Parathyroid adenoma (tissue), 2 donors: ENCODE results near the gene LGI4.

Experiments used
- H2AFZ ChIP-seq: fragments of 300-600 bp; sonication (generic); one replicate; pipeline ENCODE4 v1.7.0; 2017; ENCODE audit warnings: antibody characterized with exemption, mild to moderate bottlenecking
- H3K27ac ChIP-seq: fragments of 300-600 bp; sonication (generic); one replicate; pipeline ENCODE4 v1.7.0; 2017
- H3K27me3 ChIP-seq: fragments of 300-600 bp; sonication (generic); one replicate; pipeline ENCODE4 v1.7.0; 2017; ENCODE audit warnings: low read length; ENCODE audit not compliant: control insufficient read depth, insufficient read depth
- H3K36me3 ChIP-seq: fragments of 300-600 bp; sonication (generic); one replicate; pipeline ENCODE4 v1.7.0; 2017; ENCODE audit warnings: low read length; ENCODE audit not compliant: control insufficient read depth, insufficient read depth
- H3K4me1 ChIP-seq: fragments of 300-600 bp; sonication (generic); one replicate; pipeline ENCODE4 v1.7.0; 2017; ENCODE audit warnings: control low read depth
- H3K4me2 ChIP-seq: fragments of 300-600 bp; sonication (generic); one replicate; pipeline ENCODE4 v1.7.0; 2017; ENCODE audit warnings: low read length
- H3K4me3 ChIP-seq: fragments of 300-600 bp; sonication (generic); one replicate; pipeline ENCODE4 v1.7.0; 2017; ENCODE audit warnings: low read depth, low read length
- H3K79me2 ChIP-seq: fragments of 300-600 bp; sonication (generic); one replicate; pipeline ENCODE4 v1.7.0; 2017; ENCODE audit warnings: control low read depth
- H3K9ac ChIP-seq: fragments of 300-600 bp; sonication (generic); one replicate; pipeline ENCODE4 v1.7.0; 2017; ENCODE audit warnings: mild to moderate bottlenecking
- H3K9me3 ChIP-seq: fragments of 300-600 bp; sonication (generic); one replicate; pipeline ENCODE4 v1.7.0; 2017; ENCODE audit warnings: low read length; ENCODE audit not compliant: control insufficient read depth
- TF ChIP-seq, protein P1 (sequence below): fragments of 300-600 bp; sonication (generic); IDR thresholded peaks from one replicate; pipeline ENCODE4 v1.7.0; 2017; ENCODE audit warnings: antibody characterized with exemption, mild to moderate bottlenecking
- donor health status: primary hyperparathyroidism.

LGI4 gene

GRCh38 chr19:35093941-35094647 is 40.8 kb downstream of the LGI4 start:
- H3K79me2 ChIP-seq = no peaks in the 10 kb centered on the region
- no peaks in the 10 kb centered on the region for H3K9me3 ChIP-seq
- no peaks in the 10 kb centered on the region for H3K4me1 ChIP-seq
- H2AFZ ChIP-seq = no peak overlapping the region
- H3K4me2 ChIP-seq = no peak overlapping the region
- no peak overlapping the region for H3K27ac ChIP-seq
- no peaks in the 10 kb centered on the region for H3K27me3 ChIP-seq
- no peak overlapping the region for H3K4me3 ChIP-seq
- TF ChIP-seq, protein P1, sequence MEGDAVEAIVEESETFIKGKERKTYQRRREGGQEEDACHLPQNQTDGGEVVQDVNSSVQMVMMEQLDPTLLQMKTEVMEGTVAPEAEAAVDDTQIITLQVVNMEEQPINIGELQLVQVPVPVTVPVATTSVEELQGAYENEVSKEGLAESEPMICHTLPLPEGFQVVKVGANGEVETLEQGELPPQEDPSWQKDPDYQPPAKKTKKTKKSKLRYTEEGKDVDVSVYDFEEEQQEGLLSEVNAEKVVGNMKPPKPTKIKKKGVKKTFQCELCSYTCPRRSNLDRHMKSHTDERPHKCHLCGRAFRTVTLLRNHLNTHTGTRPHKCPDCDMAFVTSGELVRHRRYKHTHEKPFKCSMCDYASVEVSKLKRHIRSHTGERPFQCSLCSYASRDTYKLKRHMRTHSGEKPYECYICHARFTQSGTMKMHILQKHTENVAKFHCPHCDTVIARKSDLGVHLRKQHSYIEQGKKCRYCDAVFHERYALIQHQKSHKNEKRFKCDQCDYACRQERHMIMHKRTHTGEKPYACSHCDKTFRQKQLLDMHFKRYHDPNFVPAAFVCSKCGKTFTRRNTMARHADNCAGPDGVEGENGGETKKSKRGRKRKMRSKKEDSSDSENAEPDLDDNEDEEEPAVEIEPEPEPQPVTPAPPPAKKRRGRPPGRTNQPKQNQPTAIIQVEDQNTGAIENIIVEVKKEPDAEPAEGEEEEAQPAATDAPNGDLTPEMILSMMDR = no peak
- no peak overlapping the region for H3K9ac ChIP-seq
- no peaks in the 10 kb centered on the region for H3K36me3 ChIP-seq

DNA sequence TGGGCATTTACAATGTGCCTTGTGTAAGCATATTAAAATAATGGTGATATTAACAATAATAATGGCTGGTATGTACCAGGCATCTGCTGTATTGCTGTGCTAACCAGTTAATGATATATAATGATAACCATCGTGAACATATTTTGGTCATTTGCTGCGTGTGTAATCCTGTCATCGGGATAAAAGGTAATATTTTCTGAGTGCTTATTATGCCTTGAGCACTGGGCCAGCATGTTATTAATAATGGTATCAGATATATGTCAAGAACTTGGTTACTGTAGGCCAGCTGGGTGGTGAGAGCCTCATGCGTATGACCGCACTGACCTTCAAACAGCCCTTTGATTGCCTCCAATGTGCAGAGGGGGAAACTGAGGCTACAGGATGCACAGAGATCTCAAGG is 41.4 kb downstream of the LGI4 start:
- TF ChIP-seq, protein P1 = no peak
- no peak overlapping the region for H3K27ac ChIP-seq
- no peaks in the 10 kb centered on the region for H3K27me3 ChIP-seq
- H3K36me3 ChIP-seq = no peaks in the 10 kb centered on the region
- H3K4me2 ChIP-seq = no peak overlapping the region
- H2AFZ ChIP-seq = no peak overlapping the region
- no peak overlapping the region for H3K9ac ChIP-seq
- H3K79me2 ChIP-seq = no peaks in the 10 kb centered on the region
- H3K4me1 ChIP-seq = no peaks in the 10 kb centered on the region
- H3K9me3 ChIP-seq = no peaks in the 10 kb centered on the region
- no peak overlapping the region for H3K4me3 ChIP-seq

DNA sequence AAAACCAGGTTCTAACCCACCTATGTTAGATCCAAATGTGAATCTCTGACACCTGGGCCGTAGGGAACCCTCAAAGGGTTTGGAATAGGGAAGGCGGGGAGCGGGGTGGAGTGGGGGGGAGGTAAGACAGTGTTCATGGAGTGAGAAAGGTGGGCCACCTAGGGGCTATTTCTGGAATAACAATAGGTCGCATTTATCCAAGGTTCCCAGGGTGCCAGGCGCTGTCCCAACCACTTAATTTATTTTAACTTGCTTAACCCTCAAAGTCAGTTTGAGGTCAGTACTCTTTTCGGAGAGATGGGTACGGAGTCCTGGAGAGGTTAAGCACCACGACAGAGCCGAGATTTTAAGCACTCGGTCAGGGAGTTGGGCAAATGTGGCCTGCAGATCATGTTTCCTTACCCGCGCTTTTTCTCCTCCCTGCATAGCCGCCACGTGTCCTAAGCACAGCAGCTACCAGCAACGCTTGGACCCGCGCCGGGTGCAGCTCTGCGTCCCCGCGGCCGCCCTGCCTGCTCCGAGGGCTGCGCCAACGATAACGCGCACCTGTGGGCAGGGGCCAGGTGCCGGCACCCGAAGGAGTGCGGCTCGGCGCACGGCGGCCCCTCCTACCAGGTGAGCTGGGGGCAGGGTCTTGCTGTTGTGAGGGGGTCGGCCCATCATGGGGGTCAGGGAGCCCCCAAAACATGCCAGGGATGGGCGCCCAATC is 44.2 kb downstream of the LGI4 start:
- Histone ChIP-seq H3K9me3 (no peaks in the 10 kb centered on the region), H3K27ac (no peak overlapping the region), H3K4me3 (no peak overlapping the region), H3K4me1 (no peaks in the 10 kb centered on the region), H3K36me3 (no peaks in the 10 kb centered on the region), H3K4me2 (peak overlapping the region; percentile 38), H3K9ac (no peak overlapping the region), H3K27me3 (no peaks in the 10 kb centered on the region), H3K79me2 (no peaks in the 10 kb centered on the region), H2AFZ (peak overlapping the region; percentile 61)
- TF ChIP-seq, protein P1 = peak; percentile 65

DNA sequence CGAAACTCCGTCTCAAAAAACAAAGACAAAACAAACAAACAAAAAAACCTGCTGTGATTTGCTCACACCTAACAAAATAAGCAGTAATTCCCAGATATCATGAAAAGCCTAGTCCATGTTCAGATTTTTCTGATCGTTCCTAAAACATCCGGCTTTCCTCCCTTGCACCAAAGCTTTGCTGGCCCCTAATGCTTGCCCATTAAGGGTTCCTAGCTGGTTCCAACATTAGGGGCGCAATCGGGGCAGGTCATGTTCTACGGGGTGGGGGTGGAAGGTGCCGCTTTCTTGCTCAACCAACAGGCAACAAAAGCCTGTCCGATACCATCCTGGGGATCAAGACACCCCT is 44.7 kb downstream of the LGI4 start:
- Histone ChIP-seq H3K9ac (no peak overlapping the region), H3K9me3 (no peaks in the 10 kb centered on the region), H3K4me1 (no peaks in the 10 kb centered on the region), H3K4me3 (no peak overlapping the region), H3K4me2 (no peak overlapping the region), H3K27me3 (no peaks in the 10 kb centered on the region), H3K27ac (no peak overlapping the region), H3K36me3 (no peaks in the 10 kb centered on the region), H2AFZ (peak overlapping the region; percentile 61), H3K79me2 (no peaks in the 10 kb centered on the region)
- TF ChIP-seq, protein P1 = no peak

DNA sequence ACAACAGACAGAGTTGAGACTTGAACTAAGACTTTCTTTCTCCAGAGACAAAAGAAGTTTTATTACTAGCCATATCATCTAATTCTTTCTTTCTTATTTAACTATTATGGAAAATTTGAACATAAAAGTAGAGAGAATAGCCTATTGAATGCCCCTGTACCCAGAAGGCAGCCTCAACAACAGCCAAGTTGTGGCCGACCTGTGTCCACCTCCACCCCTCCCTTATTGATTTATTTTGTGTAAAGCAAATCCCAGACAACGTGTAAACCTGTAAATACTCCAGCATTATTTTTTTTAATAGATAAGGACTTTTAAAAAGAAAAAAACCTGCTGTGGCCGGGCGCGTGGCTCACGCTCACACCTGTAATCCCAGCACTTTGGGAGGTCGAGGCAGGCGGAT is 45.3 kb downstream of the LGI4 start:
- Histone ChIP-seq H3K36me3 (no peaks in the 10 kb centered on the region), H3K4me1 (no peaks in the 10 kb centered on the region), H3K27ac (no peak overlapping the region), H3K4me2 (no peak overlapping the region), H2AFZ (no peak overlapping the region), H3K79me2 (no peaks in the 10 kb centered on the region), H3K27me3 (no peaks in the 10 kb centered on the region), H3K9me3 (no peaks in the 10 kb centered on the region), H3K9ac (no peak overlapping the region), H3K4me3 (no peak overlapping the region)
- TF ChIP-seq, protein P1 = no peak
